Smooth muscle cell (in vitro differentiated cells): ENCODE results near the gene CDA. TPM values are rescaled to one million over a fixed set of nuclear protein-coding genes. Genes with fewer than 3 reads are reported as not detected.
A peak's percentile ranks its signal among the peaks of the same experiment; 100 is the strongest.

Experiments
- DNase-seq: peaks from one replicate; lab custom pipeline; 2025; ENCODE audit not compliant: unreplicated experiment; lab: John Stamatoyannopoulos, UW
- H2AFZ ChIP-seq: fragments of 200-600 bp; sonication (generic); 2 replicates; pipeline ENCODE4 v1.6.0; 2016; ENCODE audit warnings: antibody characterized with exemption, low read depth, mild to moderate bottlenecking
- H3F3A ChIP-seq: fragments of 200-600 bp; sonication (generic); 2 replicates; pipeline ENCODE4 v1.6.0; 2017; ENCODE audit warnings: antibody characterized with exemption, low read depth
- H3K27ac ChIP-seq: fragments of 200-600 bp; sonication (generic); 2 replicates; pipeline ENCODE4 v1.5.1; 2016; ENCODE audit warnings: low read depth, mild to moderate bottlenecking
- H3K27me3 ChIP-seq: fragments of 200-600 bp; sonication (generic); 2 replicates; pipeline ENCODE4 v1.6.1; 2016; ENCODE audit warnings: low read depth, mild to moderate bottlenecking
- H3K36me3 ChIP-seq: fragments of 200-600 bp; sonication (generic); 2 replicates; pipeline ENCODE4 v1.5.1; 2016; ENCODE audit warnings: low read depth
- H3K4me1 ChIP-seq: fragments of 200-600 bp; sonication (generic); 2 replicates; pipeline ENCODE4 v1.5.1; 2016; ENCODE audit warnings: low read depth
- H3K4me2 ChIP-seq: fragments of 200-600 bp; sonication (generic); 2 replicates; pipeline ENCODE4 v1.6.0; 2016; ENCODE audit warnings: mild to moderate bottlenecking
- H3K4me3 ChIP-seq: fragments of 200-600 bp; sonication (generic); 2 replicates; pipeline ENCODE4 v1.5.1; 2016; ENCODE audit warnings: mild to moderate bottlenecking
- H3K79me2 ChIP-seq: fragments of 200-600 bp; sonication (generic); 2 replicates; pipeline ENCODE4 v1.6.0; 2016; ENCODE audit warnings: low read depth, mild to moderate bottlenecking
- H3K9ac ChIP-seq: fragments of 200-600 bp; sonication (generic); 2 replicates; pipeline ENCODE4 v1.6.0; 2016; ENCODE audit warnings: low read depth
- H3K9me3 ChIP-seq: fragments of 200-600 bp; sonication (generic); replicated peaks from 2 replicates; pipeline ENCODE4 v1.5.1; 2016; ENCODE audit warnings: low read depth
- H4K20me1 ChIP-seq: fragments of 200-600 bp; sonication (generic); 2 replicates; pipeline ENCODE4 v1.6.0; 2016; ENCODE audit warnings: low read depth
- CTCF ChIP-seq: fragments of 200-600 bp; sonication (generic); IDR thresholded peaks from 2 replicates; pipeline ENCODE4 v1.5.1; 2017; ENCODE audit warnings: borderline replicate concordance, mild to moderate bottlenecking, antibody characterized with exemption; ENCODE audit not compliant: insufficient read depth, poor library complexity, severe bottlenecking
- WGBS: methylation state at CpG from one replicate; pipeline ENCODE4 v1.1.7; 2016; ENCODE audit warnings: low lambda C conversion rate; 5-methylcytosine and 5-hydroxymethylcytosine counted together
- polyA plus RNA-seq: library from polyadenylated mRNA; unstranded; fragments of >200 nt; fragmentation: Nextera tagmentation; extraction: Ambion mirVana; gene quantifications from 2 replicates; pipeline ENCODE4 v1.2.1, GENCODE V29; 2016
- total RNA-seq: library from RNA; depleted of rRNA; stranded (reverse); fragments of >200 nt; gene quantifications from 2 replicates; pipeline ENCODE4 v1.2.3, GENCODE V29; 2014

CDA gene
- total and polyA plus RNA-seq, 2 experiments from 2014 or later: 0.58 to 0.78 TPM

- H3K9me3 ChIP-seq: no peaks in the 10 kb centered on the region
- H3K27me3 ChIP-seq: peaks cover 16% of the 10 kb centered on the region
- H3K9ac ChIP-seq: no peak overlapping the region
- H3K27ac ChIP-seq: no peak overlapping the region
- H2AFZ ChIP-seq: no peak overlapping the region
- TF ChIP-seq CTCF: no peak
- no peak for DNase-seq
- H3F3A ChIP-seq: no peaks in the 10 kb centered on the region
- H4K20me1 ChIP-seq: no peaks in the 10 kb centered on the region
- 80% methylated on average over 1 of the region's 1 CpG for WGBS
- no peaks in the 10 kb centered on the region for H3K36me3 ChIP-seq
- no peaks in the 10 kb centered on the region for H3K79me2 ChIP-seq
- no peak overlapping the region for H3K4me3 ChIP-seq
- no peaks in the 10 kb centered on the region for H3K4me1 ChIP-seq
- H3K4me2 ChIP-seq: no peak overlapping the region
Observed at GRCh38 chr1:20573987-20574386, 14.9 kb upstream of the CDA start.

GRCh38 chr1:20574686-20575540 is 14.0 kb upstream of the CDA start:
- H2AFZ ChIP-seq: no peak overlapping the region
- H3K27ac ChIP-seq: no peak overlapping the region
- H3K27me3 ChIP-seq: peaks cover 16% of the 10 kb centered on the region
- H3K9me3 ChIP-seq: no peaks in the 10 kb centered on the region
- peak; percentile 7 for DNase-seq
- H3F3A ChIP-seq: no peaks in the 10 kb centered on the region
- WGBS: 43% methylated on average over 17 of the region's 18 CpGs
- no peaks in the 10 kb centered on the region for H3K4me1 ChIP-seq
- no peak overlapping the region for H3K4me2 ChIP-seq
- no peaks in the 10 kb centered on the region for H4K20me1 ChIP-seq
- no peaks in the 10 kb centered on the region for H3K36me3 ChIP-seq
- H3K4me3 ChIP-seq: no peak overlapping the region
- TF ChIP-seq CTCF: peak; percentile 55
- no peak overlapping the region for H3K9ac ChIP-seq
- H3K79me2 ChIP-seq: no peaks in the 10 kb centered on the region

- DNase-seq: no peak
- Histone ChIP-seq H3K4me1 (no peaks in the 10 kb centered on the region), H3K27me3 (peaks cover 16% of the 10 kb centered on the region), H3F3A (no peaks in the 10 kb centered on the region), H3K36me3 (no peaks in the 10 kb centered on the region), H2AFZ (no peak overlapping the region), H4K20me1 (no peaks in the 10 kb centered on the region), H3K27ac (no peak overlapping the region), H3K4me2 (no peak overlapping the region), H3K79me2 (no peaks in the 10 kb centered on the region), H3K4me3 (no peak overlapping the region), H3K9me3 (no peaks in the 10 kb centered on the region), H3K9ac (no peak overlapping the region)
- TF ChIP-seq CTCF: no peak
- 66% methylated on average over 10 of the region's 10 CpGs for WGBS
Observed at GRCh38 chr1:20575541-20576336, 13.2 kb upstream of the CDA start.
